Tongue (tissue), 2 donors: ENCODE measurements around the gene FBXL22. TPM values are rescaled to one million over a fixed set of nuclear protein-coding genes. Genes with fewer than 3 reads are reported as not detected.
"Not testable (repeated sequence)": the region's sequence is repeated elsewhere in the genome, so short reads cannot be mapped to it uniquely, and the experiment has no call there.

ENCODE experiments used
- DNase-seq: peaks from one replicate; pipeline ENCODE4 v3.0.0-alpha.2; 2015
- total RNA-seq: library from RNA; depleted of rRNA; stranded (reverse); fragments of >200 nt; gene quantifications from one replicate; pipeline ENCODE4 v1.2.3, GENCODE V29; 2014

Gene FBXL22
- total RNA-seq, 1 donor from 2014 or later = 21.7 TPM

DNA sequence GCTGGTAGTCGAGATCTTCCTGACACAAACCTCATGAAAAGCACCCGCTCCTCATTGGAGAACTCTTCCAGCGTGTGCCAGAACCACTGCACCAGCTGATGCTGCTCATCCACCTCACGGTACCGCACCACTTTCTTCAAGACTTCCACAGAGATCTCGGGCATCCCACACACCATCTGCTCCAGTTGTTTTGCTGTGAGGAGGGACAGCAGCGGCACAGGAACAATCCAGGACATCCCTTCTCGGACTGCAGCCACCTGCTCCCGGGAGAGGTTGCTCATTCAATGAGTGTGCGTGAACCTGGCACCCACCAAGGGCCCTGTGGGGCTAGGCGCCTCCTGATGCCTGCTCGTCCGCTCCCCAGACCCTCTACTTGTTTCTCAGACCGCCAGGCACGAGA is 15.1 kb downstream of the FBXL22 start:
- DNase-seq = no peak

DNA sequence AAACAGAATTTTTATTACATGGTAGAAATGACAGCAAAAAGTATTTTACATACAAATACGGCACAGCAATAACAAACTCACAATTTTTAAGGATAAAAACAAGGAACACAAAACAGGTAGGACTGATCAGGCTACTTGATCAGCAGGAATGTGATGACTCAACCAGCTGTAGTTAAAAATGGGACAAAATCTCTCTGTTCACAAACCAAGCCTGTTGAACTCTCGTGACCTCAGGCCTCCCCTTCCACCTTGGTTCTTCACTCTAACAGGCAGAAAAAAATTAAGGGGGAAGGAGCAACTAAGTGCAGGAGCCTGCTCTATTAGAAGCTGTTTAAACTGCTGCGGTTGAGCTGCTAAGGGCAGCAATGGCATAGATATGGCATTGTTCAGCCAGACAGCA is 18.7 kb downstream of the FBXL22 start:
- DNase-seq = no peak

DNA sequence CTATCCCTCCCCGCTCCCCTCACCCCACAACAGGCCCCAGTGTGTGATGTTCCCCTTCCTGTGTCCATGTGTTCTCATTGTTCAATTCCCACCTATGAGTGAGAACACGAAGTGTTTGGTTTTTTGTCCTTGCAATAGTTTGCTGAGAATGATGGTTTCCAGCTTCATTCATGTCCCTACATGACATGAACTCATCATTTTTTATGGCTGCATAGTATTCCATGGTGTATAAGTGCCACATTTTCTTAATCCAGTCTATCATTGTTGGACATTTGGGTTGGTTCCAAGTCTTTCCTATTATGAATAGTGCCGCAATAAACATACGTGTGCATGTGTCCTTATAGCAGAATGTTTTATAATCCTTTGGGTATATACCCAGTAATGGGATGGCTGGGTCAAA is 20.0 kb downstream of the FBXL22 start:
- DNase-seq = not testable (repeated sequence)

DNA sequence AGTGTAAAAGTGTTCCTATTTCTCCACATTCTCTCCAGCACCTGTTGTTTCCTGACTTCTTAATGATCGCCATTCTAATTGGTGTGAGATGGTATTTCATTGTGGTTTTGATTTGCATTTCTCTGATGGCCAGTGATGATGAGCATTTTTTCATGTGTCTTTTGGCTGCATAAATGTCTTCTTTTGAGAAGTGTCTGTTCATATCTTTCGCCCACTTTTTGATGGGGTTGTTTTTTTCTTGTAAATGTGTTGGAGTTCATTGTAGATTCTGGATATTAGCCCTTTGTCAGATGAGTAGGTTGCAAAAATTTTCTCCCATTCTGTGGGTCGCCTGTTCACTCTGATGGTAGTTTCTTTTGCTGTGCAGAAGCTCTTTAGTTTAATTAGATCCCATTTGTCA is 20.4 kb downstream of the FBXL22 start:
- DNase-seq = not testable (repeated sequence)

DNA sequence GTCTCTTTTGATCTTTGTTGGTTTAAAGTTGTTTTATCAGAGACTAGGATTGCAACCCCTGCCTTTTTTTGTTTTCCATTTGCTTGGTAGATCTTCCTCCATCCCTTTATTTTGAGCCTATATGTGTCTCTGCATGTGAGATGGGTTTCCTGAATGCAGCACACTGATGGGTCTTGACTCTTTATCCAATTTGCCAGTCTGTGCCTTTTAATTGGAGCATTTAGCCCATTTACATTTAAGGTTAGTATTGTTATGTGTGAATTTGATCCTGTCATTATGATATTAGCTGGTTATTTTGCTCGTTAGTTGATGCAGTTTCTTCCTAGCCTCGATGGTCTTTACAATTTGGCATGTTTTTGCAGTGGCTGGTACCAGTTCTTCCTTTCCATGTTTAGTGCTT is 23.6 kb downstream of the FBXL22 start:
- DNase-seq = not testable (repeated sequence)

DNA sequence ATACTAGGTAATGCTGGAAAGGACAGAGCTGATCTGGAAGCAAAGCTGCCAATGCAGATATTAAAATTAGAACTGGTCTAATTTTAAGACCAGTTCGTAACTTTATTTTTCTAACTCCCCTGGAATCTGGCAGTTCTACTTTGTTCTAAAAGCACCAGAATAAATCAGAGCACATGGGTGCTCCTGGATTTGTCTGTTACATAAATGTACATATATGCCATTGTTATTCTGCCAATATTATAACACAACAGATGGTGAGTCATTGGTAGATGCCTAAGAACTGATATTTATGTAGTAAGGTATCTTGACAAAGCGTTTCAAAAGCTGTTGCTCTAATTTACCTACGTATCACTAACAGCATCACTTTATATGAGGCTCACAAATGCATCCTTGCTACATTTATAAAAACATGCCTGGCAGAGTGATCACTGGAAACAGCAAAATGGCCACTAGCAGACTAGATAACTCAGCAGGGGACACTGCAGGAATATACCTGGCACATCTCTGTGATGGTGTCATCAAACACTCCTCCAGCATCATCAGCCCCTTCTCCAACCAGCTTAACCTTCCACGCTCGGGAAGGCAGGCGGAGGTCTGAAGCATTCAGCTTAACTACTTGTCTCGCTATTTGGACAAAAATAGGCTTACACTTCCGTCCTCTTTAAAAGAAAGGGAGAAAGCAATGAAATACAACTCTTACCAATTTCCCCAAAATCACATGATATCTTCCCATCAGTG is 26.2 kb downstream of the FBXL22 start:
- no peak for DNase-seq

DNA sequence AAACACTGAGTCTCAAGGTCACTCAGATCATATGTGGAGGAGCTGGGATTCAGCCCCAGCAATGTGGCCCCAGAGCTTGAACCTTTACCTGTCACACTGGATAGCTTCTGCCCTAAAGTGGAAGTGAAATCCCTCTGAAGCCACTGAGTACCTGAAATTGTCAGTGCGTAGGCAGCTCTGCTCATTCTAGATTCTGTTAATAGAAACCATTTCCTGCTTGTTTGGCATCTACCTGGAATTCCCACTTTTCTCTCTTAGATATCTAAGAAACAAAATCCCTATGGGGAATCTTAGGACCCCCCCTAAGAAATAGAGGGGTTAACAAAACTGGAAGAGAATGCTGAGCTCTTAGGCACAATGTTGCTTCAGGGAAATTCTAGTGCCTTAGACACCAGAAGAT is 29.8 kb downstream of the FBXL22 start:
- DNase-seq = no peak

DNA sequence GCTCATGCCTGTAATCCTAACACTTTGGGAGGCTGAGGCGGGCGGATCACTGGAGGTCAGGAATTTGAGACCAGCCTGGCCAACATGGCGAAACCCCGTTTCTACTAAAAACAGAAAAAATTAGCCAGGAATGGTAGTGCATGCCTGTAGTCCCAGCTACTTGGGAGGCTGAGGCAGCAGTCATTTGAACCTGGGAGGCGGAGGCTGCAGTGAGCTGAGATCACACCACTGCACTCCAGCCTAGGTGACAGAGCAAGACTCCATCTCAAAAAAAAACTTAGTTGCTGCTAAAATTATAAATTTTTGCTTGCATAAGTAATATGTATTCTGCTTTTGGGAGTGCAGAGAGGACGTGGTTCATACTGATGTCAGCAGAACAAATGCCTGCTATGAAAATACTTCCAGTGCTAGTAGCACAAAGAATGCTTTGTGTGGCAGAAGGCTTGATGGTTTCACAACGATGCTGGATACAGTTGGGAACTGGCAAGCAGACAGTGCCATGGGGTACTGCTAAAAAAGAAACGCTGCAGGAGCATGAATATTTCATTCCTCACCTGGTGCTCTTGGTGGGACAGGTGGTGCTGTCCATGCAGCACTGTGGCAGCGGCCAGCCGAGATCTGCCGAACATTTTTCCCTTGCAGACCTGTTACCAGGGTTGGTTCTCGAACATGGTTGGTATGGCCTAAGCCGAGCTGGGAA is 31.1 kb downstream of the FBXL22 start:
- peak; percentile 21 for DNase-seq

DNA sequence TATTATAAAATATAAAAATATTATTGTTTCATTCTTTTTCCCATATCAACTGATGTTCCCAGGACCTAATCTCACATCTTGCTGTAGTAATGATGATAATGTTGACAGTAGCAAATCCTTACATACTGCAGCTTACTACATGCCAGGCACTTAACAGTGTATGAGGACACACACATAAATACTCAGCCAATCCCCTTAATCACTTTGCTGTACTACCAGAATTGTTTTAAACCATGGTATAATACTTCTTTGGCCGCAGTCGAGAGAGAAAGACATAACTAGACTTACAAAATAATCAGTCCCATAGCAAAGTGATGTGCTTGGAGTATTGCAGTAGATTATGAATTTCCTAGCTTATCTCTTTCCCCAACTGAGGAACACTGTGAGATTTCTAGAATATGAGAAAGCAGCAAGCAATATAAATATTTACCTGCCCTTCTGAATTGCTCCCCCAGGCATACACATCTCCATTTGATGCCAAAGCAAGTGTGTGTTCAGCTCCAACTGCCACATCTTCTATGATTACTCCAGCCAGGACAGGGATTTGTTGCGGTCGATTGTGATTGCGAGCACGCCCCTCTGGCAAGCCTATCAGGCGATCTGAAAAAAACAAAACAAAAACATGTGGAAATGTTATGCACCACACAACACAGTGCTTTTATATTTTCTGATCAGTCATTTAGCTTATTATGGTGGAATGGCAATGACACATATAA is 33.0 kb downstream of the FBXL22 start:
- DNase-seq = no peak

DNA sequence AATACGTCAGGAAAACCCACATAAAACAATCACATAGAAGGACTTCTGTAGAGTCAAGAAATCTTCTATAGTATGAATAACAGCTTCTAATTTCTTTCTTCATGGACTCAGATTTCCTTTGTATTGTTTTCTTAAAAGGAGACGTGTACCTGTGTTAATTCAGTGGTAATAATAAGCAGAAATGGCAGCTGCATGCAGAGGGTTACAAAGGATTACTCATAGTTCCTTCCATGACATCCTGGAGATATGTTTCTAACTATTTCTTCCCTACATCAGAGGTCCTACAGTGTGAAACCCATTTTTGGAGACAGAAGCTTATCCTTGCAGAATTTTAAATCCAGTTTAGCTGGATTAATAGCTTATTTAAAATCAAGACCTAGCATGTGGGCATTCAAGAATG is 36.1 kb downstream of the FBXL22 start:
- no peak for DNase-seq

DNA sequence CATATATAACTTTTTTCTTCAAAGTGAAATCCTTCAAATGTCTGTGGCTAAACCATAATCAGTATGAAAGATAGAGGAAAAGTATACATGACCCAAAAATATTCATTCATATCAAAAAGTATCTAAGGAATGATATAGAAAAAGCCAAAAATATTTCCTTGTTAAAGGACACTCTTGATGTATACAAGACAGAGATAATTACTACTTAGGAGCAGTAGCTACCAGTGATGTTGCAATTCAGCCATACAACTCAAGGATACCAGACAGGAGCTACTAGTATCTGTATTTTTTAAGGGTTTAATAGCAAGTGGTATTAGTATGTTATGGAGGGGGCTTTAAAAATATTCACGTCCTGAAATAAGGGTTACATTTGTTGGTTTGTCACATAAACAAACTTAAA is 37.0 kb downstream of the FBXL22 start:
- no peak for DNase-seq

DNA sequence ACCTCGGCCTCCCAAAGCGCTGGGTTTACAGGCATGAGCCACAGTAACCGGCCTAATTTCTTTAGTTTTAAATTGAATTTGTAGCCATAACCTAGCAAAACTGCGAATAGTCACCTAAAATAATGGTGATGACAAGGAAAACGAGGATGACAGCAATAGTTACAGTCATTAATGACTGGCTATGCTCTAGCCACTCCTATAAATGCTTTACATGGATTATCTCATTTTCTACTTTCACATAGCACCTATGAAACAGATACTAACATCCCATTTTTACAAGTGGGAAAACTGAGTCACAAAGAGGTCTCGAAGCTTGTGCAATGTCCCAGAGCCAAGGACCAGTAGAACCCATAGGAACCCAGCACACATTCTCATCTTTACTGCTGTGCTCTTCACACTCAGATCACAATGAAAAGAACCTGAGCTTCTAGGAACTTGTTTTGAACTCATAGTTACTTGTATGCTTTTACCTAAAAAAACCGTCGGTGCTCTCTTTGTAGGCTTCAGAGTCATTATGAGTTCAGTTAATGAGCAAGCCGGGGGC is 39.4 kb downstream of the FBXL22 start:
- DNase-seq = no peak

DNA sequence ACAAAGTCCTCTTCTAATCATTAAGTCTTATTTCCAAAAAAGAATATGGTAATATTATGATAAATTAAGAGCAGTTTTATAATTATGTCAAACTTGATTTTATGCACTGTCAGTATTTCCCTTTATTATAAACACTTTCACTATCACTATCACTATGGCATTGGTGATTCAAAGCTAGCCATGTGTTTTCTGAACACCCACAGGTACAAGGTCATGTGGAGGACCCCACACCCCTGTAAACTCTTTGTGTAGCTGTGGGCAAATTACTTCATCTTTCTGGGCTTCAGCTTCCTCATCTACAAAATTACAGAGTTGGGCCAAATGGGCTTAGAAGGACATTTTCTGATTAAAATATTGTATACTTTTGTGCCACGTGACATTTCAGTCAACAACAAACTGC is 41.7 kb downstream of the FBXL22 start:
- DNase-seq = no peak

DNA sequence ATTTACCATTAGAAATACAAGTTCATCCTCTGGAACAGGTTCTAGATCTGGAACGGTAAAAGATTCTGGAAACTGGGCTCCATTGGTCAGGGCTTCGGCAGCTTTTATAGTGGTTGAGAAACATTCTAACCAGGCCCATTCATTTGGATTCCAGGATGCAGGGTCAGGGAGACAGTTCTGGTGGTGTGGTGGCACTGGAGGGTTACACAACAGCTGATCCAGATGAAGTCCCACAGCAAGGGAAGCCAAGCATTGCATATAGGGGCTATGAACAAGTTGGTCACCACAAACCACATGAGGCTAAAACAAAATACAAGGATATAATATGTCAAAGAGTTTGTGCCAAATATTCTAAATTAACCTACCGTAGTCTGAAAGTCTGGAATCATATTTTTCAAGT is 43.0 kb downstream of the FBXL22 start:
- DNase-seq = no peak

Other genes with a start within 250 kb of the FBXL22 start
- gene CA12, start 215.5 kb upstream of the FBXL22 start, total RNA-seq = 8.9 TPM
- gene USP3, start 92.8 kb upstream of the FBXL22 start, total RNA-seq = 60.0 TPM
- 207 TPM for gene HERC1, start 236.6 kb downstream of the FBXL22 start, total RNA-seq